ENCODE data around the gene TNFSF9.

The TNFSF9 gene

DNA sequence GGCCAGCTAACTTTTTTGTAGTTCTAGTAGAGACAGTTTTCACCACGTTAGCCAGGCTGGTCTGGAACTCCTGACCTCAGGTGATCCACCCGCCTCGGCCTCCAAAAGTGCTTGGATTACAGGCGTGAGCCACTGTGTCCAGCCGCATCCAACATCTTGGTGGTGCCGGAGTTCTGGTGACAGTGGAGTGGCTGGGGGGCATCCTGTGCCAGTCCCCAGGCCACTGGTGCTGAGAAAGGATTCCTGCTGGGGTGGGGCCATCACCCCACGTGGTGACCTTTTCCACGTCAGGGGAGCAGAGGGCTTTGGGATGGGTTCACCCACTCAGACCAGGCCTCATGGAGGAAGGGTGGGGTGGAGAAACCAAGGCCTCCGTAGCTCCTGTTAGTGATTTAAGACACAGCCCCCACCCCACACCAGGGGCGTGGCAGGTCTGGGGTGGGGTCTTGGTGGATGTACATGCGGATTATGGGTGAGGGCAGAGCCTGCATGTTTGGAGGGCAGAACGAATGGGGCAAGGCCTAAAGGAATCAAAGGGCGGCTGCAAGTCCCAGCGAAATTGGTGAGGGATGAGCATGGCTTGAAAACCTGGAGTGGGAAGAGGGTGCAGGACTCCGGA is 15.8 kb upstream of the TNFSF9 start:
- H3K9me3 ChIP-seq (ENCODE audit: control insufficient read depth, low read length), result no peaks in the 10 kb centered on the region
- no peak overlapping the region for H3K9ac ChIP-seq (ENCODE audit: low read length)
- no peaks in the 10 kb centered on the region for H3K27me3 ChIP-seq (ENCODE audit: control insufficient read depth, insufficient read depth, low read length)
- no peaks in the 10 kb centered on the region for H3K36me3 ChIP-seq (ENCODE audit: control insufficient read depth, insufficient read depth, low read length)
- no peak overlapping the region for H3K4me3 ChIP-seq (ENCODE audit: low read length)
- peaks cover 5% of the 10 kb centered on the region for H3K4me1 ChIP-seq (ENCODE audit: control insufficient read depth, insufficient read depth, low read length)

DNA sequence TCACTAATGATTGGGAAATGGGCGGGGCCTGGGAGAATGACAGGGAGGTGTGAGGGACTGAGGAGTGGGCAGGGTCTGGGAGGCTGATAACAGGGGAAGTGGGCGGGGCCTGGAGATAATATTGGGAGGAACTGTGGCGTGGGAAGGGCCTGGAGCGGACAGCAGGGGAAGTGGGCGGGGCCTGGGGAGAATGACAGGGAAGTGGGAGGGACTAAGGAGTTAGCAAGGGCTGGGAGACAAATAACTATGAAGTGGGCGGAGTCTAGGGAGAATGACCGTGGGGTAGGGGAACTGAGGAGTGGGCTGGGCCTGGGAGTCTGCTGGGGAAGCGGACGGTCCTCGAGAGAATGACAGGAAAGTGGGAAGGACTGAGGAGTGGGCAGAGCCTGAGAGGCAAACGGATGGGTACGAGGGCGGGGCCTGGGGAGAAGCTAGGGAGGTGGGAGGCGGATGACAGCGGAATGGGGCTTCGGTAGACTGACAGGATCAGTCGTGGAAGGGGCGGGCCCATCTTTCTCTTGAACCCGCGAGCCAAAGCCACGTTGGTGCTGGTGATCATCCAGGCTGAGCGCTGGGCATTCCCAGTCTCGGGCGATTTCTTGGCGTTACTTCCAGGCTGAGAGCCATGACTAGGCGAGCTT is 14.7 kb upstream of the TNFSF9 start:
- Histone ChIP-seq H3K4me1 (ENCODE audit: control insufficient read depth, insufficient read depth, low read length) (peaks cover 5% of the 10 kb centered on the region), H3K9me3 (ENCODE audit: control insufficient read depth, low read length) (no peaks in the 10 kb centered on the region), H3K36me3 (ENCODE audit: control insufficient read depth, insufficient read depth, low read length) (no peaks in the 10 kb centered on the region), H3K9ac (ENCODE audit: low read length) (peak overlapping the region; percentile 58), H3K4me3 (ENCODE audit: low read length) (peak overlapping the region; percentile 83), H3K27me3 (ENCODE audit: control insufficient read depth, insufficient read depth, low read length) (no peaks in the 10 kb centered on the region)

- Histone ChIP-seq H3K9me3 (ENCODE audit: control insufficient read depth, low read length) (no peaks in the 10 kb centered on the region), H3K27me3 (ENCODE audit: control insufficient read depth, insufficient read depth, low read length) (no peaks in the 10 kb centered on the region), H3K36me3 (ENCODE audit: control insufficient read depth, insufficient read depth, low read length) (no peaks in the 10 kb centered on the region), H3K4me1 (ENCODE audit: control insufficient read depth, insufficient read depth, low read length) (peaks cover 5% of the 10 kb centered on the region), H3K4me3 (ENCODE audit: low read length) (peak overlapping the region; percentile 83), H3K9ac (ENCODE audit: low read length) (peak overlapping the region; percentile 58)
Observed at GRCh38 chr19:6516659-6517291, 14.1 kb upstream of the TNFSF9 start.

GRCh38 chr19:6518145-6518911 is 12.5 kb upstream of the TNFSF9 start:
- no peak overlapping the region for H3K9ac ChIP-seq (ENCODE audit: low read length)
- H3K4me3 ChIP-seq (ENCODE audit: low read length), result no peak overlapping the region
- no peaks in the 10 kb centered on the region for H3K27me3 ChIP-seq (ENCODE audit: control insufficient read depth, insufficient read depth, low read length)
- no peaks in the 10 kb centered on the region for H3K9me3 ChIP-seq (ENCODE audit: control insufficient read depth, low read length)
- H3K4me1 ChIP-seq (ENCODE audit: control insufficient read depth, insufficient read depth, low read length), result peaks cover 5% of the 10 kb centered on the region
- H3K36me3 ChIP-seq (ENCODE audit: control insufficient read depth, insufficient read depth, low read length), result no peaks in the 10 kb centered on the region

- H3K36me3 ChIP-seq (ENCODE audit: control insufficient read depth, insufficient read depth, low read length), result no peaks in the 10 kb centered on the region
- H3K4me3 ChIP-seq (ENCODE audit: low read length), result no peak overlapping the region
- no peak overlapping the region for H3K9ac ChIP-seq (ENCODE audit: low read length)
- H3K27me3 ChIP-seq (ENCODE audit: control insufficient read depth, insufficient read depth, low read length), result no peaks in the 10 kb centered on the region
- peaks cover 5% of the 10 kb centered on the region for H3K4me1 ChIP-seq (ENCODE audit: control insufficient read depth, insufficient read depth, low read length)
- H3K9me3 ChIP-seq (ENCODE audit: control insufficient read depth, low read length), result no peaks in the 10 kb centered on the region
Observed at GRCh38 chr19:6519289-6519688, 11.5 kb upstream of the TNFSF9 start.

DNA sequence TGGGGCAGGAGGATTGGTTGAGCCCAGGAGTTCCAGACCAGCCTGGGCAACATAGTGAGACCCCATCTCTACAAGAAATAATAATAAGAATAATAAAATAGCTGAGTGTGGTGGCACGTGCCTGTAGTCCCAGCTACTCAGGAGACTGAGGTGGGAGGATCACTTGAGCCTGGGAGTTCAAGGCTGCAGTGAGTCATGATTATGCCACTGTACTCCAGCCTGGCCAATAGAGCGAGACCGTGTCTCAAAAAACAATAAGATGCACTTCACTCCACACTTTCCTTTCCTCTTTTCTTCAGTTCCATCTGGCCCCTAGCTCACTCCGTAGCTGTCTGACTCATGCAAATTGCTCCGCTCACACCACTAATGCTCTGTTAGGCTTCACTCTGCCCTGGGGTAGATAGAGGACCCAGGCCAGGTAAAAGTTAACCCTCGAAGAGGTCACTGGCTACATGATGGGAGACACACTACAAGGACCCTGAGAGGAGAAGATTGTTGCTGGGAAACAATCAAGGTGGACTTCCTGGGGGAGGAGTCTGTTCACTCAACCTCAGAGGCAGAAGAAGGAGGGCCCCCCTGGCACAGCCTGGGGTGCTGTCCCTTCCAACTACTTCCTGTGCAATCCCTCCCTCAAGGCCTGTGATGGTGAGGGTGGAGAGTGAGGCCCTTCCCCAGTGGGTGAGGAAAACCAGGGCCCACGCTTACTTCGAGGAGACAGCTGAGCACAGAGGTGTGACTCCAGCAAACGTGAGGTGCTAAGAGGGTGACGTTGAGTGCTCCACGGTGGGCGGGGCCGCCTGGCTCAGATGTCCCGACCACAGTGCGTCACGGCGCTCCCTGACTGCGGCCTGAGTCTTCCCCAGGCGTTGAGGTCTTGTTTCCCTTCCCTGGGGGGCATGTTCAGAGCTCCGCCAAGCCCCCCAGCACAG is 8.8 kb upstream of the TNFSF9 start:
- Histone ChIP-seq H3K27me3 (ENCODE audit: control insufficient read depth, insufficient read depth, low read length) (no peaks in the 10 kb centered on the region), H3K9ac (ENCODE audit: low read length) (no peak overlapping the region), H3K9me3 (ENCODE audit: control insufficient read depth, low read length) (no peaks in the 10 kb centered on the region), H3K4me3 (ENCODE audit: low read length) (no peak overlapping the region), H3K36me3 (ENCODE audit: control insufficient read depth, insufficient read depth, low read length) (no peaks in the 10 kb centered on the region), H3K4me1 (ENCODE audit: control insufficient read depth, insufficient read depth, low read length) (peaks cover 3% of the 10 kb centered on the region)

- Histone ChIP-seq H3K9ac (ENCODE audit: low read length) (no peak overlapping the region), H3K9me3 (ENCODE audit: control insufficient read depth, low read length) (no peaks in the 10 kb centered on the region), H3K27me3 (ENCODE audit: control insufficient read depth, insufficient read depth, low read length) (no peaks in the 10 kb centered on the region), H3K36me3 (ENCODE audit: control insufficient read depth, insufficient read depth, low read length) (no peaks in the 10 kb centered on the region), H3K4me3 (ENCODE audit: low read length) (no peak overlapping the region), H3K4me1 (ENCODE audit: control insufficient read depth, insufficient read depth, low read length) (no peaks in the 10 kb centered on the region)
Observed at GRCh38 chr19:6522712-6523111, 8.1 kb upstream of the TNFSF9 start.

DNA sequence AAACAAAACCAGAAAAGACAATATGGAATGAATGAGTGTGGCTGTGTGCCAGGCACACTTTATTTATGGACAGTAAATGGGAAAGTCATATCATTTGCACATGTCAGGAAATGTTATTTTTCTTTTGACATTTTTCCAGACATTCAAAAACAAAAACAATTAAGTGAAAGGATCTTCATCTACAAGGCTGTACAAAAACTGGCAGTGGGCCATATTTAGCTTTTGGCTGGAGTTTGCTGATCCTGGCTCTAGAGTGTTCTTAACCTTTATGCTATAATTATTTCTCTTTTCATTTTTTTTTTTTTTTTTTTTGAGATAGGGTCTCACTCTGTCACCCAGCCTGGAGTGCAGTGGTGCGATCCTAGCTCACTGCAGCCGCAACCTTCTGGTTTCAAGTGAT is 6.5 kb upstream of the TNFSF9 start:
- Histone ChIP-seq H3K36me3 (ENCODE audit: control insufficient read depth, insufficient read depth, low read length) (no peaks in the 10 kb centered on the region), H3K27me3 (ENCODE audit: control insufficient read depth, insufficient read depth, low read length) (peaks cover 2% of the 10 kb centered on the region), H3K4me3 (ENCODE audit: low read length) (no peak overlapping the region), H3K4me1 (ENCODE audit: control insufficient read depth, insufficient read depth, low read length) (no peaks in the 10 kb centered on the region), H3K9ac (ENCODE audit: low read length) (no peak overlapping the region), H3K9me3 (ENCODE audit: control insufficient read depth, low read length) (no peaks in the 10 kb centered on the region)

- no peak overlapping the region for H3K9ac ChIP-seq (ENCODE audit: low read length)
- peaks cover 35% of the 10 kb centered on the region for H3K27me3 ChIP-seq (ENCODE audit: control insufficient read depth, insufficient read depth, low read length)
- H3K9me3 ChIP-seq (ENCODE audit: control insufficient read depth, low read length), result no peaks in the 10 kb centered on the region
- peaks cover 23% of the 10 kb centered on the region for H3K4me1 ChIP-seq (ENCODE audit: control insufficient read depth, insufficient read depth, low read length)
- no peaks in the 10 kb centered on the region for H3K36me3 ChIP-seq (ENCODE audit: control insufficient read depth, insufficient read depth, low read length)
- H3K4me3 ChIP-seq (ENCODE audit: low read length), result no peak overlapping the region
Observed at GRCh38 chr19:6527893-6528543, 2.8 kb upstream of the TNFSF9 start.

GRCh38 chr19:6528544-6529121 is 2.2 kb upstream of the TNFSF9 start:
- H3K9ac ChIP-seq (ENCODE audit: low read length), result no peak overlapping the region
- H3K4me3 ChIP-seq (ENCODE audit: low read length), result no peak overlapping the region
- H3K27me3 ChIP-seq (ENCODE audit: control insufficient read depth, insufficient read depth, low read length), result peaks cover 36% of the 10 kb centered on the region
- peaks cover 23% of the 10 kb centered on the region for H3K4me1 ChIP-seq (ENCODE audit: control insufficient read depth, insufficient read depth, low read length)
- H3K9me3 ChIP-seq (ENCODE audit: control insufficient read depth, low read length), result no peaks in the 10 kb centered on the region
- H3K36me3 ChIP-seq (ENCODE audit: control insufficient read depth, insufficient read depth, low read length), result no peaks in the 10 kb centered on the region

- Histone ChIP-seq H3K4me3 (ENCODE audit: low read length) (no peak overlapping the region), H3K4me1 (ENCODE audit: control insufficient read depth, insufficient read depth, low read length) (peaks cover 23% of the 10 kb centered on the region), H3K36me3 (ENCODE audit: control insufficient read depth, insufficient read depth, low read length) (no peaks in the 10 kb centered on the region), H3K27me3 (ENCODE audit: control insufficient read depth, insufficient read depth, low read length) (peaks cover 41% of the 10 kb centered on the region), H3K9me3 (ENCODE audit: control insufficient read depth, low read length) (no peaks in the 10 kb centered on the region), H3K9ac (ENCODE audit: low read length) (no peak overlapping the region)
Observed at GRCh38 chr19:6529351-6529750, 1.5 kb upstream of the TNFSF9 start.
